GM18505 (cell line): Measurements from ENCODE around the gene LBHD2.
"Not testable (repeated sequence)": the region's sequence is repeated elsewhere in the genome, so short reads cannot be mapped to it uniquely, and the experiment has no call there.

Experiments
- ATAC-seq: cut with Tn5 transposase; IDR thresholded peaks from one replicate; pipeline ENCODE4 v1.9.1; 2021; ENCODE audit not compliant: unreplicated experiment
- POLR2A ChIP-seq: IDR thresholded peaks from 4 replicates; pipeline ENCODE4 v1.6.1; 2011; ENCODE audit warnings: borderline replicate concordance; ENCODE audit not compliant: insufficient read depth, insufficient read length; ENCODE audit errors: extremely low read depth

Gene LBHD2

DNA sequence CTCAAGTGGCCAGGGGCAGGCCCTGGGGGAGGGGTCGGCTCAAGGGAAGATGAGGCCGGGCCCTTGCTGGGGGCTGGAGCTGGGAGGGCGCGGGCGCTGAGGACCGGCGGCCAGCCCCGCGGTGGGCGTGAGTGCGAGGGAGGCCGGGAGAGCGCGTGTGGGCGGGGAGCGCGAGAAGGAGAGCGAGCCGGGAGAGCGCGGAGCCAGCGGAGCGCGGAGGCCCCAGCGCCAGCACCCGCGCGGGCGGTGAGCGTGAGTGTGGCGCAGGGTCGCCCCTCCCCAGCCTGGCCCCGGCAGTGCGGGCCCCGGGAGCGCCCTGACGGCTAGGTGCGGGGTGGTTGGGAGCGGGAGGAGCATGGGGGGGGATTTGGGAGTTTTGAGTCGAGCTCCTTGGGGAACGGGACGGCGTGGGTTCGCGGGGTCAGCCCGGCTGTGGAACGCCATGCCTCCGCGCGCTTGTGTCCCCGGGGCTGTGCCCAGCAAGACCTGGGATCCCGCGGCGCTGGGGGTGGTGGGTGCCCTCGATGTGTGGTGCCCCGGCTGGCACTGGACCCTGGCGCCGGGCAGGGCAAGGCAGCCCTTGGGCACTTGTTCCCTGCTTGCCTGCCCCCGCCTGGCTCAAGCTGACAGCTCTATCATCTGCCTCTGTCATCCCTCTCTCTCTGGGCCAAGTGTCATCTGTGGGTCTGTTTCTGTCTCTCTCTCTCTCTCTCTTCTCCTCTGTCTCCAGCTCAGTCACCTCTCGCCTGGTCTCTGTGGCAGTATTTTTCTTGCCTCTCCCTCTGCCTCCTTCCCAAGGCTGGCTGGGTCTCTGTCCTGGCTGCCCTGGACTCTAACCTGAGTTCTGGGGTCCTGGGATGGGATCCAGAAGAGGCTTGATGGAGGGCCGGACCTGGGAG, at the start of gene LBHD2:
TSS of gene LBHD2 (plus strand) at position 190 of the 899 bp plus-strand sequence. CDS start 1,803 bp downstream, outside the sequence.
- TF ChIP-seq POLR2A: no peak
- ATAC-seq: no peak

- no peak for TF ChIP-seq POLR2A
- ATAC-seq: no peak
These were observed 42.5 kb upstream of the LBHD2 start for GRCh38 chr14:103041464-103041863.

GRCh38 chr14:103043257-103044015, 40.6 kb upstream of the LBHD2 start:
- ATAC-seq: no peak
- no peak for TF ChIP-seq POLR2A

GRCh38 chr14:103045371-103045869, 38.6 kb upstream of the LBHD2 start:
- TF ChIP-seq POLR2A: no peak
- ATAC-seq: no peak

- not testable (repeated sequence) for ATAC-seq
These were observed 36.6 kb upstream of the LBHD2 start for GRCh38 chr14:103047453-103047852.

- no peak for TF ChIP-seq POLR2A
- no peak for ATAC-seq
These were observed 33.1 kb upstream of the LBHD2 start for GRCh38 chr14:103050935-103051334.

DNA sequence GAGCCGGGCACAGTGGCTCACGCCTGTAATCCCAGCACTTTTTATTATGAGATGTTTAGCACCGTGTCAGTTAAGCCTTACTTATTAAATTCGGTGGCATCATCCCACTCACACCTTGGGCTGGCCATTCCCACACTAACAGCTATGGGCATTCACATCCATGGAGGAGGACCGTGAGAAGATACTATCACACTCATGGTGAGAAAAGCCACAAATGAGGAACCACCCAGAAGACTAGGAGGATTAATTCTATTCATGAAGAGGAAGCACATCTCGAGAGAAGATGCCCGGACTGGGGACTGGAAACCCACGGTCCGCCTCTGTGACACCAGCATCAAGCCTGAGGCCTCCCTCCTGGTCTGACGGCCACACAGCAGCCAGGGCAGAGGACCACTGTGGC, 31.6 kb upstream of the LBHD2 start:
- no peak for ATAC-seq
- no peak for TF ChIP-seq POLR2A

DNA sequence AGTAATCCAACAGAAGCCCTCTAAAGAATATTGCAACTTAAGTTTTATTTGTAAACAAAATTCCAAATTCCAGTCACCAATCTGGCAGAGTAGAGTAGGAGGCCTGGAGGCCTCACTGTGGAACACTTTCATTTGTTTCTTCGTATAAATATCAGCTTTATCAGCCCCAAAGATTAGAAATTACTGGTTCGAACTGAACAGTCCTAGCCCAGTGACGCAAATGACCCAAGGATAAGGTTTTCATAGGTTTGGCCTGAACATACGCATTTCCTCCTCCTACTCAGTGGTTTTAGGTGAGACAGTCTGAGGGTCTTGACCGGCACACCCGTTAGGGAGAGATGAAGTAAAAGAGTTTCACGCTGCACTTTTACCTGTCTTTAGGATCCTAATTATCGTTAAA, 28.3 kb upstream of the LBHD2 start:
- no peak for TF ChIP-seq POLR2A
- no peak for ATAC-seq

DNA sequence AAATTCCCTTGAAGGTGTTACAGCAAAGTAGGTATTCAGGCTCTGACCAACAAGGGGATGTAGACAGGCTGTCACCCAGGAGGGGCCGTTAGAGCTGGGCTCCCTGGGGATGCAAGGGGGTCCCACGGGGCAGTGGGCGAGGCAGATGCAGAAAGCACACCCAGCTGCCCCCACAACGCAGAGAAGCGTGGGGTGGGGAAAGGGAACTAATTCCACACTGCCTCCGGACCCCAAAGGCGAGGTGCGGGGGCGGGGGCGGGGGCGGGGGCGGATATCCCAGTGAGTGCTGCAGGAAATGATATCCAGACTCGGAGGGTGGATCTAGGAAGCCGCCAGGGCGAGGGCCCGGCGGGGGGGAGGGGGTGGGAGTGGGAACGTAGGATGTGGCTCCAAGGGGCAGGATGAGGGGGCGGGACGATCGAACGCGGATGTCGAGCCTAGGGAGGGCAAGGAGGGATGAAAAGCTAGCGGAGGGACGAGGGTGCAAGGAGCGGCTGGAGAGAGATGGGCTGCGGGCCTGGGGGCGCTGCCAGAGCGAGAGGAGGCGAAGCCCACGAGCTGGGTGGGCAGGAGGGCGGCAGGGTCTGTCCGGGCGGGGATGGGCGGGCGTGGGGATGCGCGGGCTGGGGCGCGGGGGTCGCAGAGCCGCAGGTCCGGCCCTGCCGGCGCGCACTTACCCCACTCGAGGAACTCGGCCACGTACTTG, 27.5 kb upstream of the LBHD2 start:
- TF ChIP-seq POLR2A: no peak
- ATAC-seq: no peak

DNA sequence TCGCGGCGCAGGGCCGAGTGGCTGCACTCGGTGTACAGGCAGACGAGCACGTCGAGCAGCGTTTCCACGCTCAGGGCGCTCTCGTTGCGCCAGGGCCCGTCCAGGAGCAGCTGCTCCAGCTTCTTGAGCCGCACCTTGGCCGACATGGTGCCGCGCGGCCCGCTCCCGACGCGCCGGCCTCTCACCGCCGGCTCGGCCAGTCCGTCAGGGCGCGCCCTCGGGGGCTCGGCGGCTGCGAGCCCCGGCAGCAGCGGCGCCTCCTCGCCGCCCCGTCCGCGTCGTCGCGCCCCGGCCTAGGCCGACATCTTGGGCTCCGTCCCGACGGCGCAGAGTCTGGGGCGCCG, 27.0 kb upstream of the LBHD2 start:
- ATAC-seq: no peak

DNA sequence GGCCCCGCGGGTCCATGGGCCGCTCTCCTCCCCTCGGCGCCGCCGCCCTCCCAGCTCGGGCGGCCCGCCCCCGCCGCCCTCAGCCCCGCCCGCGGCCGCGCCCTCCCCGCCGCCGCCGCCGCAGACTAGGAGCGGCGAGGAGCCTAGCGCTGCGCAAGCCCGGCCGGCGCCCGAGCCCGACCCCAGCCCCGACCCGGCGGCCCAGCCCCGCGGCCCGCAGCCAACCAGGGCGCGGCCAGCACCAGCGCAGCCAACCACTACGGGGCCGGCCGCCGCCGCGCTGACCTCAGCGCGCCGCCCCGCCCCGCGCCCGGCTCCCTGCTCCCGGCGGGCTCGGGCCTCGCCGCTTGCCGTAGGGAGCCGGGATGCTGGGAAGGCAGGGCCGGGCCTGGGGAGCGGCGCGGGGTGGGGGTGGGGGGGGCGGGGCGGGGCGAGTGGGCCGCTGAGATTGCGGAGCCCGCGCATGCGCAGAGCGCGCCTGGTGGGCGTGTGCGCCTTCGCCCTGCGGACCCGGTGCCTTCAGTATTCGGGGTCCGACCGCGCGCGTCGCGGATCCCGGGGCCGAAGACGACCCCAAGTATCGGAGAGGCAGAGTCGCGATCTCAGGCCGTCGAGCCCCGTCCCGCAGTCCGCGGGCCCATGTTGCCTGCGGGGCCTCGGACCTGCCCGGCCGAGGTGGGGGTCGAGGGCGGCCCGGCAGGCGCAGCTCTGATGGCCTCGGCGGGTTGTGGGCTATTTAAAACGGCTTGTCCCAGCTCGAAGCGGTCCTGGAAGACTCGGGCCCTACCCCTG, 26.4 kb upstream of the LBHD2 start, which contains the start of gene CDC42BPB:
TSS of gene CDC42BPB (minus strand) at position 178 of the 792 bp plus-strand sequence. CDS start 376 bp downstream, outside the sequence.
- peak; percentile 68 for ATAC-seq
- TF ChIP-seq POLR2A: no peak

More for the DNA sequence above, 27.0 kb upstream of the LBHD2 start:
- no peak for TF ChIP-seq POLR2A
